Upper lobe of left lung (tissue), 4 donors: ENCODE results near the gene NHLRC2.

Source experiments
- CTCF ChIP-seq, 6 experiments: fragments of 450-650 bp in 4 of 6; fragments of 200-600 bp in 2 of 6; sonication (generic) in 2 of 6; IDR thresholded peaks; one replicate each; pipeline ENCODE4 v1.5.1; 2016 to 2019; ENCODE audit warnings: antibody characterized with exemption in 6 of 6
- EP300 ChIP-seq, 4 donors: sonication (generic); formaldehyde crosslinking; IDR thresholded peaks; one replicate each; pipeline ENCODE4 v1.5.1; 2017; ENCODE audit warnings: antibody characterized with exemption in 4 of 4, control low read depth in 2 of 4

DNA sequence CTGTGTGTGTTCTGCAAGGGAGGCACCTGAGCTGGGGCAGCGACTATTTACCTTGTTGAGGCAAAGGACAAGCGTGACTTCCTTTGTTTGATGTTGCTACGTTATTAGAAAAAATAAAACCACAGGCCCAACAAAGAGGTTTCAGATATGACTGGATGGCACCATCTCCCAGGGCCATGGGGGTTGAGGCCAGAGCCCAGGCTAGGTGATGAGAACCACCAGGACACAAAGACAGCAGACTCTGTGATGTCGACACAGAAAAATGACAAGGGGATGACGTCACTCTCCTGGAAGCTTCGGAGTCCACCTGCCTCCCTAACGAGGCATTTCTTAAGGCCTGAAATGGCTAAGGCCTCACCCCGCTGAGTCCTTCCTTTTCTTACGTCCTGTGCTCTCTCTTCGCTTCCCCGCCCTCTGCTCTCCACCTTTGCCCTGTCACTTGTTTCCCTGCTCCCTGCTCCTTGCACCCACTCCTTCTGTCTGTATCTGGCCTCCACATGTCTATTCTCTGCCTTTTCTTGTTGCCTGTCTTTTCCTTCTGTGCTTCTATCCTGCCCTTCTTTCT is 106.2 kb downstream of the NHLRC2 start:
- no peak for TF ChIP-seq EP300 (IDR thresholded peaks at IDR 0.05)
- TF ChIP-seq CTCF (IDR thresholded peaks at IDR 0.05) = no peak
